ENCODE results near the gene IRAK2.
"Not testable (repeated sequence)": the region's sequence is repeated elsewhere in the genome, so short reads cannot be mapped to it uniquely, and the experiment has no call there.

Gene IRAK2

DNA sequence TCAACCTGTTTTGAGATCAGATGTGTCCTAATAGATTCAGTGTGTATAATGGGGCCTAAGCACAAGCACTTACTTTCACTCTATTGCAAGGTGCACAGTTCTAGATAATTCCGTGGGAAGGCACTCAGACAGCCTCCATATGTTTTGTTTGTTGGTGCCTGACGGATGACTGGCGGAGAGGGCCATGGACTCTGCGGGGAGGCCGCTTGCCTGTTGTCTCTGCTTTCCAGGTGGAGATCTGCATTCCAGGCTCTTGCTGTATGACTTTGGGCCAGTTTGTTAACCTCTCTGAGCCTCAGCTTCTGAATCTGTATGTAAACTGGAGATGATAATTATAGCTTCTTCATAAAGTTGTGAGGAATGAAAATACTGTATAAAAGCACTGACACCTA lies 1.5 kb downstream of the IRAK2 start:
- no peak for DNase-seq (ENCODE audit: low spot score in 2 of 2)
- no peak for ATAC-seq (replicated peaks; ENCODE audit: extremely low read depth, poor library complexity, severe bottlenecking)
- Mint-ChIP-seq H3K9me3 (peaks cover 7% of the 10 kb centered on the region), H3K27me3 (no peaks in the 10 kb centered on the region), H3K4me1 (peaks cover 7% of the 10 kb centered on the region), H3K36me3 (ENCODE audit: insufficient read depth) (peaks cover 4% of the 10 kb centered on the region), H3K27ac (ENCODE audit: low read depth) (peak overlapping the region; percentile 57), H3K4me3 (peak overlapping the region; percentile 51)

DNA sequence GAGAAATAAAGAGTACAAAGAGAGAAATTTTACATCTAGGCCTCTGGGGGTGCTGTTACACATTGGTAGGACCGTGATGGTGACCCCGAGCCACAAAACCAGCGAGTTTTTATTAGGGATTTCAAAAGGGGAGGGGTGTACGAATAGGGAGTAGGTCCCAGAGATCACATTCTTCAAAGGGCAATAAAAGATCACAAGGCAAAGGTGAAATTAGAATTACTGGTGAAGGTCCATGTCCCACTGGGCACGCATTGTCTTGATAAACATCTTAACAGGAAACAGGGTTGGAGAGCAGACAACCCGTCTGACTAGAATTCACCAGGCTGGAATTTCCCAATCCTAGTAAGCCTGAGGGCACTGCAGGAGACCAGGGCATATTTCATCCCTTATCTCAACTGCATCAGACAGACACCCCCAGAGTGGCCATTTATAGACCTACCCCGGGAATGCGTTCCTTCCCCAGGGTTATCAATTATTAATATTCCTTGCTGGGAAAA lies 4.3 kb downstream of the IRAK2 start:
- H3K4me3 Mint-ChIP-seq: no peak overlapping the region
- H3K36me3 Mint-ChIP-seq (ENCODE audit: insufficient read depth): peaks cover 4% of the 10 kb centered on the region
- H3K27me3 Mint-ChIP-seq: no peaks in the 10 kb centered on the region
- no peak for DNase-seq (ENCODE audit: low spot score in 2 of 2)
- ATAC-seq (replicated peaks; ENCODE audit: extremely low read depth, poor library complexity, severe bottlenecking): no peak
- peaks cover 7% of the 10 kb centered on the region for H3K9me3 Mint-ChIP-seq
- peak overlapping the region; percentile 71 for H3K27ac Mint-ChIP-seq (ENCODE audit: low read depth)
- H3K4me1 Mint-ChIP-seq: peaks cover 7% of the 10 kb centered on the region

- H3K27me3 Mint-ChIP-seq: no peaks in the 10 kb centered on the region
- peaks cover 7% of the 10 kb centered on the region for H3K9me3 Mint-ChIP-seq
- no peak for ATAC-seq (replicated peaks; ENCODE audit: extremely low read depth, poor library complexity, severe bottlenecking)
- peaks cover 2% of the 10 kb centered on the region for H3K36me3 Mint-ChIP-seq (ENCODE audit: insufficient read depth)
- peaks cover 5% of the 10 kb centered on the region for H3K4me1 Mint-ChIP-seq
- no peak overlapping the region for H3K4me3 Mint-ChIP-seq
- H3K27ac Mint-ChIP-seq (ENCODE audit: low read depth): no peak overlapping the region
- DNase-seq (ENCODE audit: low spot score in 2 of 2): no peak
Measured at GRCh38 chr3:10170915-10171478, 6.3 kb downstream of the IRAK2 start.

- peaks cover 4% of the 10 kb centered on the region for H3K36me3 Mint-ChIP-seq (ENCODE audit: insufficient read depth)
- H3K27ac Mint-ChIP-seq (ENCODE audit: low read depth): no peak overlapping the region
- peaks cover 7% of the 10 kb centered on the region for H3K9me3 Mint-ChIP-seq
- H3K4me3 Mint-ChIP-seq: no peak overlapping the region
- ATAC-seq (replicated peaks; ENCODE audit: extremely low read depth, poor library complexity, severe bottlenecking) (no peak), DNase-seq (ENCODE audit: low spot score in 2 of 2) (no peak)
- no peaks in the 10 kb centered on the region for H3K27me3 Mint-ChIP-seq
- H3K4me1 Mint-ChIP-seq: no peaks in the 10 kb centered on the region
Measured at GRCh38 chr3:10173095-10173925, 8.6 kb downstream of the IRAK2 start.

- no peak for ATAC-seq (replicated peaks; ENCODE audit: extremely low read depth, poor library complexity, severe bottlenecking)
- Mint-ChIP-seq H3K27ac (ENCODE audit: low read depth) (no peak overlapping the region), H3K4me3 (no peak overlapping the region), H3K4me1 (no peaks in the 10 kb centered on the region), H3K36me3 (ENCODE audit: insufficient read depth) (peaks cover 5% of the 10 kb centered on the region), H3K27me3 (no peaks in the 10 kb centered on the region), H3K9me3 (peaks cover 1% of the 10 kb centered on the region)
- no peak for DNase-seq (ENCODE audit: low spot score in 2 of 2)
Measured at GRCh38 chr3:10173926-10174435, 9.3 kb downstream of the IRAK2 start.

DNA sequence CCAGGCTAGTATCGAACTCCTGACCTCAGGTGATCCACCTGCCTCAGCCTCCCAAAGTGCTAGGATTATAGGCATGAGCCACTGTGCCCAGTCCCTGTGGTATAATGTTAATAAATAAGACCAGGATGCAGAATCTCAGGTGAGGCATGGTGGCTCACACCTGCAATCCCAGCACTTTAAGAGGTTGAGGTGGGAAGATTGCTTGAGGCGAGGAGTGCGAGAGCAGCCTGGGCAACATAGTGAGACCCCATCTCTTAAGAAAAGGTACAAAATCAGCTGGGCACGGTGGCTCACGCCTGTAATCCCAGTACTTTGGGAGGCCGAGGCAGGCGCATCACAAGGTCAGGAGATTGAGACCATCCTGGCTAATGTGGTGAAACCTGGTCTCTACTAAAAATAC lies 10.6 kb downstream of the IRAK2 start:
- not testable (repeated sequence) for ATAC-seq (replicated peaks; ENCODE audit: extremely low read depth, poor library complexity, severe bottlenecking); H3K27me3 Mint-ChIP-seq; H3K9me3 Mint-ChIP-seq; H3K27ac Mint-ChIP-seq (ENCODE audit: low read depth); H3K4me1 Mint-ChIP-seq; DNase-seq (ENCODE audit: low spot score in 2 of 2); H3K4me3 Mint-ChIP-seq
- H3K36me3 Mint-ChIP-seq (ENCODE audit: insufficient read depth): peaks cover 10% of the 10 kb centered on the region

- H3K9me3 Mint-ChIP-seq; ATAC-seq (replicated peaks; ENCODE audit: extremely low read depth, poor library complexity, severe bottlenecking); H3K27ac Mint-ChIP-seq (ENCODE audit: low read depth); H3K27me3 Mint-ChIP-seq; DNase-seq (ENCODE audit: low spot score in 2 of 2); H3K4me1 Mint-ChIP-seq; H3K4me3 Mint-ChIP-seq: not testable (repeated sequence)
- H3K36me3 Mint-ChIP-seq (ENCODE audit: insufficient read depth): peaks cover 10% of the 10 kb centered on the region
Measured at GRCh38 chr3:10176150-10176549, 11.4 kb downstream of the IRAK2 start.

GRCh38 chr3:10177737-10178136 lies 13.0 kb downstream of the IRAK2 start:
- no peaks in the 10 kb centered on the region for H3K4me1 Mint-ChIP-seq
- H3K36me3 Mint-ChIP-seq (ENCODE audit: insufficient read depth): peaks cover 12% of the 10 kb centered on the region
- ATAC-seq (replicated peaks; ENCODE audit: extremely low read depth, poor library complexity, severe bottlenecking) (no peak), DNase-seq (ENCODE audit: low spot score in 2 of 2) (no peak)
- no peak overlapping the region for H3K4me3 Mint-ChIP-seq
- H3K27me3 Mint-ChIP-seq: no peaks in the 10 kb centered on the region
- H3K27ac Mint-ChIP-seq (ENCODE audit: low read depth): no peak overlapping the region
- H3K9me3 Mint-ChIP-seq: no peaks in the 10 kb centered on the region

- Mint-ChIP-seq H3K4me3 (no peak overlapping the region), H3K27ac (ENCODE audit: low read depth) (no peak overlapping the region), H3K36me3 (ENCODE audit: insufficient read depth) (peaks cover 14% of the 10 kb centered on the region), H3K27me3 (no peaks in the 10 kb centered on the region), H3K9me3 (no peaks in the 10 kb centered on the region), H3K4me1 (peaks cover 2% of the 10 kb centered on the region)
- no peak for ATAC-seq (replicated peaks; ENCODE audit: extremely low read depth, poor library complexity, severe bottlenecking)
- no peak for DNase-seq (ENCODE audit: low spot score in 2 of 2)
Measured at GRCh38 chr3:10178892-10179291, 14.2 kb downstream of the IRAK2 start.

GRCh38 chr3:10180289-10180688 lies 15.6 kb downstream of the IRAK2 start:
- H3K4me3 Mint-ChIP-seq: no peak overlapping the region
- no peak for ATAC-seq (replicated peaks; ENCODE audit: extremely low read depth, poor library complexity, severe bottlenecking)
- H3K4me1 Mint-ChIP-seq: peaks cover 8% of the 10 kb centered on the region
- H3K9me3 Mint-ChIP-seq: no peaks in the 10 kb centered on the region
- no peak for DNase-seq (ENCODE audit: low spot score in 2 of 2)
- no peaks in the 10 kb centered on the region for H3K27me3 Mint-ChIP-seq
- H3K36me3 Mint-ChIP-seq (ENCODE audit: insufficient read depth): peaks cover 14% of the 10 kb centered on the region
- no peak overlapping the region for H3K27ac Mint-ChIP-seq (ENCODE audit: low read depth)

DNA sequence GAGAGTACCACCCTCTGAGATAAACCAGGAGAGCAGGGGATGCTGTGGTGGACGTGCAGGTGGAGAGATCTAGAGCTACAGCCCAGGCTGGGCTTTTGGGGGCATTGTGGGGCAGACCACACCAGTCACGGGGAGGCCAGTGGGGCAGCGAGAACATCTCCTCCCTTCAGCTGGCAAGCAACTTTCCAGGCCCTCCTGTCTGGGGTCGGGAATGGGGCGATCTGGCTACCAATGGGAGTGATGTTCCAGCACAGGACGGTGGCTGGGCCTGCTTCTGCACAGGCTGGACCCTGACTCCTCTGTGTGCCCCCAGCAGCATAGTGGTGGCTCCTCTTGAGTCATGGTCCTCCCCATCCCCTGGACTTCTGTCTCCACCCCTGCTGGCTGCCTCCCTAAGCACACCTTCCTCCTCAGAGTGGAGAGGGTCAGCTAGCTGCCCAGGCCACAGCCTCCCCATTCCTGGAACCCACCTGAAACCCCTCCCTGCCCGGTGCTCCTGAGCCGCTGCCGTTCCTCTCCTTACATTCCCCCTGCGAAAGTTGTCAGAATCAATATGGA lies 16.1 kb downstream of the IRAK2 start:
- peaks cover 12% of the 10 kb centered on the region for H3K36me3 Mint-ChIP-seq (ENCODE audit: insufficient read depth)
- H3K27ac Mint-ChIP-seq (ENCODE audit: low read depth): no peak overlapping the region
- no peaks in the 10 kb centered on the region for H3K9me3 Mint-ChIP-seq
- no peaks in the 10 kb centered on the region for H3K27me3 Mint-ChIP-seq
- peaks cover 12% of the 10 kb centered on the region for H3K4me1 Mint-ChIP-seq
- ATAC-seq (replicated peaks; ENCODE audit: extremely low read depth, poor library complexity, severe bottlenecking) (no peak), DNase-seq (ENCODE audit: low spot score in 2 of 2) (no peak)
- H3K4me3 Mint-ChIP-seq: no peak overlapping the region

GRCh38 chr3:10182950-10183349 lies 18.2 kb downstream of the IRAK2 start:
- Mint-ChIP-seq H3K27ac (ENCODE audit: low read depth) (no peak overlapping the region), H3K36me3 (ENCODE audit: insufficient read depth) (peaks cover 13% of the 10 kb centered on the region), H3K9me3 (no peaks in the 10 kb centered on the region), H3K27me3 (no peaks in the 10 kb centered on the region), H3K4me3 (no peak overlapping the region), H3K4me1 (peaks cover 33% of the 10 kb centered on the region)
- DNase-seq (ENCODE audit: low spot score in 2 of 2) (no peak), ATAC-seq (replicated peaks; ENCODE audit: extremely low read depth, poor library complexity, severe bottlenecking) (no peak)

GRCh38 chr3:10184250-10184649 lies 19.5 kb downstream of the IRAK2 start:
- ATAC-seq (replicated peaks; ENCODE audit: extremely low read depth, poor library complexity, severe bottlenecking): no peak
- H3K36me3 Mint-ChIP-seq (ENCODE audit: insufficient read depth): peaks cover 10% of the 10 kb centered on the region
- no peak for DNase-seq (ENCODE audit: low spot score in 2 of 2)
- no peak overlapping the region for H3K4me3 Mint-ChIP-seq
- H3K4me1 Mint-ChIP-seq: peaks cover 41% of the 10 kb centered on the region
- no peaks in the 10 kb centered on the region for H3K9me3 Mint-ChIP-seq
- H3K27me3 Mint-ChIP-seq: no peaks in the 10 kb centered on the region
- H3K27ac Mint-ChIP-seq (ENCODE audit: low read depth): no peak overlapping the region

Measured in central memory CD8-positive, alpha-beta T cell (primary cell).